ENCODE results near the gene CACNG4. TPM values are rescaled to one million over a fixed set of nuclear protein-coding genes. Genes with fewer than 3 reads are reported as not detected.

Gene CACNG4
- total RNA-seq, 2 experiments from 2014 or later, result not detected

GRCh38 chr17:67018471-67019434 lies 54.2 kb downstream of the CACNG4 start:
- TF ChIP-seq CTCF (conservative IDR thresholded peaks at IDR 0.05; ENCODE audit: low read length) (no peak), EZH2phosphoT487 (IDR thresholded peaks at IDR 0.05; ENCODE audit: borderline replicate concordance, low read depth, low read length) (no peak)
- Histone ChIP-seq H3K79me2 (ENCODE audit: insufficient read depth, low read depth, low read length) (no peaks in the 10 kb centered on the region), H3K4me2 (ENCODE audit: low read length) (no peak overlapping the region), H3K4me1 (ENCODE audit: insufficient read depth, low read length, poor library complexity, severe bottlenecking) (no peaks in the 10 kb centered on the region), H3K9me2 (ENCODE audit: insufficient read depth, low read length) (no peaks in the 10 kb centered on the region), H3K36me3 (ENCODE audit: insufficient read depth, low read length) (no peaks in the 10 kb centered on the region), H3K27ac (ENCODE audit: low read depth, low read length, poor library complexity, severe bottlenecking) (no peak overlapping the region), H2AFZ (ENCODE audit: low read length) (no peak overlapping the region), H4K20me1 (ENCODE audit: insufficient read depth, low read length) (no peaks in the 10 kb centered on the region), H3K9me3 (ENCODE audit: low read length) (no peaks in the 10 kb centered on the region), H3K4me3 (ENCODE audit: low read depth, low read length, poor library complexity, severe bottlenecking) (no peak overlapping the region)
- intact Hi-C loops (cut with micrococcal nuclease; ENCODE audit: unreplicated experiment), result no loop called here
- ChIA-PET POLR2A (no interaction called here), CTCF (ENCODE audit: unreplicated experiment) (no interaction called here)
- no peak for DNase-seq (ENCODE audit: low spot score)
- BruUV-seq (replicated peaks), result no TSS peak

- Histone ChIP-seq H4K20me1 (ENCODE audit: insufficient read depth, low read length) (no peaks in the 10 kb centered on the region), H3K36me3 (ENCODE audit: insufficient read depth, low read length) (no peaks in the 10 kb centered on the region), H3K9me3 (ENCODE audit: low read length) (no peaks in the 10 kb centered on the region), H3K4me1 (ENCODE audit: insufficient read depth, low read length, poor library complexity, severe bottlenecking) (no peaks in the 10 kb centered on the region), H2AFZ (ENCODE audit: low read length) (no peak overlapping the region), H3K9me2 (ENCODE audit: insufficient read depth, low read length) (no peaks in the 10 kb centered on the region), H3K79me2 (ENCODE audit: insufficient read depth, low read depth, low read length) (no peaks in the 10 kb centered on the region), H3K4me3 (ENCODE audit: low read depth, low read length, poor library complexity, severe bottlenecking) (no peak overlapping the region), H3K27ac (ENCODE audit: low read depth, low read length, poor library complexity, severe bottlenecking) (no peak overlapping the region), H3K4me2 (ENCODE audit: low read length) (no peak overlapping the region)
- no TSS peak for BruUV-seq (replicated peaks)
- ChIA-PET POLR2A (no interaction called here), CTCF (ENCODE audit: unreplicated experiment) (interaction anchor here (0.6 kb wide), 1 partner anchor 22 kb away, joined by 3 read pairs; no protein-coding TSS in a partner anchor)
- no peak for DNase-seq (ENCODE audit: low spot score)
- intact Hi-C loops (cut with micrococcal nuclease; ENCODE audit: unreplicated experiment), result no loop called here
- TF ChIP-seq CTCF (conservative IDR thresholded peaks at IDR 0.05; ENCODE audit: low read length) (no peak), EZH2phosphoT487 (IDR thresholded peaks at IDR 0.05; ENCODE audit: borderline replicate concordance, low read depth, low read length) (no peak)
Measured at GRCh38 chr17:67019809-67020208, 55.3 kb downstream of the CACNG4 start.

- DNase-seq (ENCODE audit: low spot score), result no peak
- Histone ChIP-seq H4K20me1 (ENCODE audit: insufficient read depth, low read length) (no peaks in the 10 kb centered on the region), H3K27ac (ENCODE audit: low read depth, low read length, poor library complexity, severe bottlenecking) (no peak overlapping the region), H3K4me1 (ENCODE audit: insufficient read depth, low read length, poor library complexity, severe bottlenecking) (no peaks in the 10 kb centered on the region), H3K4me2 (ENCODE audit: low read length) (no peak overlapping the region), H3K9me2 (ENCODE audit: insufficient read depth, low read length) (no peaks in the 10 kb centered on the region), H2AFZ (ENCODE audit: low read length) (no peak overlapping the region), H3K4me3 (ENCODE audit: low read depth, low read length, poor library complexity, severe bottlenecking) (no peak overlapping the region), H3K9me3 (ENCODE audit: low read length) (no peaks in the 10 kb centered on the region), H3K36me3 (ENCODE audit: insufficient read depth, low read length) (no peaks in the 10 kb centered on the region), H3K79me2 (ENCODE audit: insufficient read depth, low read depth, low read length) (no peaks in the 10 kb centered on the region)
- ChIA-PET POLR2A (no interaction called here), CTCF (ENCODE audit: unreplicated experiment) (interaction anchor here (0.6 kb wide), 1 partner anchor 21 kb away, joined by 3 read pairs; no protein-coding TSS in a partner anchor)
- intact Hi-C loops (cut with micrococcal nuclease; ENCODE audit: unreplicated experiment), result no loop called here
- BruUV-seq (replicated peaks), result no TSS peak
- TF ChIP-seq CTCF (conservative IDR thresholded peaks at IDR 0.05; ENCODE audit: low read length) (no peak), EZH2phosphoT487 (IDR thresholded peaks at IDR 0.05; ENCODE audit: borderline replicate concordance, low read depth, low read length) (no peak)
Measured at GRCh38 chr17:67020293-67020766, 55.8 kb downstream of the CACNG4 start.
